GDM1 (cell line): ENCODE data around the gene ATPAF2.
"Not testable (repeated sequence)": the region's sequence is repeated elsewhere in the genome, so short reads cannot be mapped to it uniquely, and the experiment has no call there.

Experiments used
- DNase-seq: peaks from one replicate; lab custom pipeline; 2025; lab: John Stamatoyannopoulos, UW

The ATPAF2 gene

DNA sequence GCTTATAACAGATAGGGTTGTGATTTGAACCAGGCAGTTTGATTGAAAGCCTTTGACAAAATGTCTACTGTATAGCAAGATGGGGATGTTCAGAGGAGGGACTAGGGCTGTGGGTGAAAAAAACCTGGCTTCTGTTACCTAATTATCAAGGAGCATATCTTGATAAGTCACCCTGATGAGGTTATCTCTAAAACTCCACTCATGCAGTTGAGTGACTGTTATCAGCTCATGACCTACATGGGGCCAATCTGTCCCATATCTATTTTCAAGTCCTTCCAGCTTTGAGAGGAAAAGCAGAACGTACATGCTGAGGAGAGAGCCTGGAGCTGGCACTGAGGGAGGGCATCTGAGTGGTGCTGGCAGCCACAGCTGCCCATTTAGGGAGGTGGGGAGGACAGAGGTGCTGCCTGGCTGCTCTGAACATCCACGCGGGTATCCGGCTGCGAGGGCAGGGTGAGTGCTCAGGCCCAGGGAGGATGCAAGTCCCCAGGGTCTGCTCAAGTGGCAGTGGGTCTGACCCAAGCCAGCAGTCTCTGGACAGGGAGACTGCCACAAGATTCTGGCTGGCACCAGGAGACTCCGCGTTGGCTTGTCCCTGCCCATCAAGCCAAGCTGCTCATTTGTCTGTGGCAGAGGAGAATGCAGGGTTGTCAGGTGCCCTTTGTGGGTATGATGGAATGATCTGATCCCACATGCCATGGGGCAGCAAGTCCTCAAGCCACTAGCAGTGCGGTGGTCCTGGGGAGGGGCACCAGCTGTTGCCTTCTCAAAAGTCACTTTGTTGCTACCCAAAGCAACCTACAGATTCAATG lies 29.2 kb downstream of the ATPAF2 start:
- no peak for DNase-seq

DNA sequence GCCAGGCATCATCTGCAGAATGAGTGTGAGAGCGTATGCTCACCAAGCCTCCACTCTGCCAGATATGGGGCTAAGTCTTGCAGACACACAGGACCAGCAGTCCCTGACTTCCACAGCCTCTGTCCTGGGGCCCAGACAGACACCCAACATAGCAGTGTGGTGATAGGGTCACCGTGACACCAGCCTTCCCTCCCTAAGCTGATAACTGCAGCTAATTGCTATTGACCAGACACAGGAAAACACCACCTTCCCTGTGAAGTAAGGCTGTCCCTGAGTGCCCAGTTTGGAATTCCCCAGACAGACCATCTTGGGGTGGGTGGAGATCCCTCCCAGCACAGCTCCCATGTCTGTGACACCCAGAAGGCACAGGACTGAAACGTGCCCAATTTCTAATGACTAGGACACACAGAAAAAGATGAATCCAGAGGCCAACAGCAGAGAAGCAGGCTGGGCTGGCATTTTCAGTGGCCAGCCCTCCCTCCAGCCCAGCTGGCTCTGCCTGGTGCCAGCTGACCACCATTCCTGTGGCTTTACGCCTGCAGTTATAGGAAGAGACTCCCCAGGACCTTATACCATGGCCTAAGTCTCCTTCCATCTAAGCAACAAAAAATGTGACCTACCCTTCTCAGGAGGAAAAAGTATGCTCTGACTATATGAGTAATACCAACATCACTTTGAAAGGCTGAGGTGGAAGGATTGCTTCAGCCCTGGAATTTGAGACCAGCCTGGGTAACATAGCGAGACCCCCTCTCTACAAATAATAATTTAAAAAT lies 30.3 kb downstream of the ATPAF2 start:
- DNase-seq: no peak

DNA sequence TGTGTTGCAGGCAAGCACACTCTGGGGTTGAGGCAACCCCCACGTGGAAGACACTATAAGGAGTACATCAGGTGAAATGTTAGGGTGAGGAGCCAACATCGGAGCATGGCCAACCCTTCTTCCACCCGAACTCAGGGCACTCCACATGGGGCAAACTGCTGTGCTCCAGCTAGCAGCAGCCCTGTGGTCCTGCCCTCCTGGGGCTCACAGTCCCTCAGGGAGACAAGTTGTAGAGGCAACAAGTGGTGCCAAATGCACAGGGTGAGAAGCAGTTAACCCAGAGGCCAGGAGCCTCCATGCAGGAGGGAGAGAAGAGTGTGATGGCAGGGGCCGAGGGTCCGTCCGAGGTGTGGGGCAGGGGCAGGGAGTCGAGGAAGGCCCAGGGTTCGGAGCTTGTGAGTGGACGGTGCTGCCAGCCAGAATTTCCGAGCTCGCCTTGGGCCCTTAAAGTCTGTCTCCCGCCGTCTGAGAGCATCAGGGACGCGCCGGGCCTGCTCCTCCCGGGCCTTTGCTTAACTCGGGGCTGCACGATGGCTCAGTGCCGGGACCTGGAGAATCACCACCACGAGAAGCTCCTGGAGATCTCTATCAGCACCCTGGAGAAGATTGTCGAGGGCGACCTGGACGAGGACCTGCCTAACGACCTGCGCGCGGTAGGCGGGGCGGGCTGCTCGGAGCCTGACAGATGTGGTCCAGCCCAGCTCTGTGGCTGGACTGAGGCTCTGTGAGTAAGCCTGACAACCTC lies 32.3 kb downstream of the ATPAF2 start:
- DNase-seq: no peak

DNA sequence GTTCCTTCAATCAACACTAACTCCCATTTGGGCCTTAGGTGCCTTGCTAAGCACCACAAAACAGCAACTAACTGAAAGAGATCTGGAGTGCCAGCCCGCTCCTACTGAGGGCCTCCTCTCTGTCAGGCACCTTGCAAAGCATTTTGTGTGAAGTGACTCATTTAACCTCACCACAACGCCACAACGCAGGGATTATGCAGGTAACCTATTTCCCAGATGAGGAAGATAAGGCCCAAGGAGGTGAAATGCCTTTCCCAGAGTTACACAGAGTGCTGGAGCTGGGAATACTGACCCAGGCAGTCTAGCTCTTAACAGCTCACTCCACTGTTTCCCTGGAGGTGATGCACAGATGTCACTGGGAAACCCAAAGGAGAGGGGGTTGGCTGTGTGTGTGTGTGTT lies 33.5 kb downstream of the ATPAF2 start:
- no peak for DNase-seq

DNA sequence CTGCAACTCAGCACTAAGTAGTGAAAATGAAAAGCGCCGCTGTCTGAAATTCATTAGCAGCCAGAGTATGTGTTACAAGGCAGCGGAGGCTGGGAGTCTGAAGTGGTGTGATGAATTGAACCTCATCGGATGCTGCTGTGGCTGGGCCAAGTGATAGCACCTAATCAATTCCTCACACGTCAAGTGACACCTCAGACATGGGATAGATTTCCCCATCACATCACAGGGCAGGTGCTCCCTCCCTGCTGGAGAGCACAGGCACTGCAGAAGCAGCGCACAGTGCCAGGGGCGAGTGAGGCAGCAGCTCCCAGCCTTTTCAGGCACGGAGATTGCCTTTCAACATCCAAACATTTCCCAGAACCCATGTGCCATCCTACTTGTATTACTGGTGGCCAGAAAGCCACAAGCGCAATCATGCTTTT lies 34.1 kb downstream of the ATPAF2 start:
- DNase-seq: no peak

DNA sequence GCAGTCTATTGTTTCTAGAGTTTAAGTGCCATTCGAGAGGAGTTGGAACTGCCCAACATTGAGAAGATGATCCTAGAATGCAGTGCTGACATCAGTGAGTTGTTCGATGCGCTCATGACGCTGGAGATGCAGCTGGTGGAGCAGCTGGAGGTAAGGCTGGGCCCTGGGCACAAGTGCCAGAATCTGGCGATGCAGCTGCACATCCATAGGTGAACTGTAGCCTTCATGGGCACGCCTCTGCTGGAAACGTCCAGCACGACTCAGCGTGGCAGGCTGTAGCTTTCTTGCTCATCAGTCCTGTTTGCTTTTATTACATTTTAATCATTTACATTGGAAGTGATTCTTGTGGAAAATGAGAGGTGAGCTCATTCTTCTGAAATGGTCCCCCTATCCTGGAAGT lies 34.6 kb downstream of the ATPAF2 start:
- no peak for DNase-seq

DNA sequence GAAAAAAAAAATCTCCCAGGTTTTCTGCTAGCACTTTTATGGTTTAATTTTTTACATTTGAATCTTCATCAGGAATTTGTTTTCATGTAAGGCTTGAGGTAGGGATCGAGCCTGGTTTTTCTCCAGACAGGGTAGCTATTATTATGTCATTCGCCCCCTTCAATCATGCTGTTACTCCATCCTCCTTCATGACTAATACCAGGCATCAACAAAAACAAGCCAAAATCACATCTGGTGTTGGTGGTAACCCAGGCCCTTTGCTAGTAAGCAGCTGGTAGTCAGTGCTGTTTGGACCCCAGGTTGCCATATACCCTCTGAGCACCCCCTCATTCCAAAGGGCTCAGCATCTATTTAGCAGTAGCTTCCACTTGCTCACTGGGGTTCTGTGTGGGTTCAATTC lies 36.8 kb downstream of the ATPAF2 start:
- no peak for DNase-seq

DNA sequence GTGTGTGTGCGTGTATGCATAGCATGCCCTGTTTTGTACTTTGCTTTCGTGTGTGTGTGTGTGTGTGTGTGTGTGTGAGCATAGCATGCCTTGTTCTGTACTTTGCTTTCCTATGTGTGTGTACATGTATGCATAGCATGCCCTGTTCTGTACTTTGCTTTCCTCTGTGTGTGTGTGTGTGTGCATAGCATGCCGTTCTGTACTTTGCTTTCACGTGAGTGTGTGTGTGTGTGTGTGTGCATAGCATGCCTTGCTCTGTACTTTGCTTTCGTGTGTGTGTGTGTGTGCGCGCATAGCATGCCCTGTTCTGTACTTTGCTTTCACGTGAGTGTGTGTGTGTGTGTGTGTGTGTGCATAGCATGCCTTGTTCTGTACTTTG lies 38.9 kb downstream of the ATPAF2 start:
- no peak for DNase-seq

DNA sequence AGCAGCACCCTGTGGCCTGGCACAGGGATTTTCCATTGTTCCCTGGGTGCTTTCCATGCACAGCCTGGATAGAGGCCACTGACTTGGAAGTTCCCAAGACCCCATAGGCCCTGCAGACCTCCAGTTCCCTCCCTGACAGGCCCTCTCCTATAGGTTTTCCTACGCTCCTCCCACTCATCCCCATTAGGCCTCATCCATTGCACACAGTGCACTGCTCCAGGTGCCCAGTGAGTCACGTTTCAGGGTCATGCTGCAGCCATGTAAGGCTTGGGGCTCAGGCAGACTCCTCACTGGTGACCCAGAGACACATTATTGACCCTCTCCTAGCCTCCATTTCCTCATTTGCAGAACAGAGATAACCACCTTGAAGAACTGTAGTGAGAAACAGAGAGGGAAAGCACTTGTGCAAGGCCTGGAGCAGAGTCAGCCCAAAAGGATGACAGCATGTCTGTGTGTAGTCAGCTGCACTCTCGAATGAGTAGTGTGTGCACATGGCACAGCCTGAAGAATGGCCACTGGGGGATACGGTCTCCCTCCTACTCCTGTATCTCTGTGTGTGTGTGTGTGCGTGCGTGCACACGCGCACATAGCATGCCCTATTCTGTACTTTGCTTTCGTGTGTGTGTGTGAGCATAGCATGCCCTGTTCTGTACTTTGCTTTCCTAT lies 39.5 kb downstream of the ATPAF2 start:
- no peak for DNase-seq

DNA sequence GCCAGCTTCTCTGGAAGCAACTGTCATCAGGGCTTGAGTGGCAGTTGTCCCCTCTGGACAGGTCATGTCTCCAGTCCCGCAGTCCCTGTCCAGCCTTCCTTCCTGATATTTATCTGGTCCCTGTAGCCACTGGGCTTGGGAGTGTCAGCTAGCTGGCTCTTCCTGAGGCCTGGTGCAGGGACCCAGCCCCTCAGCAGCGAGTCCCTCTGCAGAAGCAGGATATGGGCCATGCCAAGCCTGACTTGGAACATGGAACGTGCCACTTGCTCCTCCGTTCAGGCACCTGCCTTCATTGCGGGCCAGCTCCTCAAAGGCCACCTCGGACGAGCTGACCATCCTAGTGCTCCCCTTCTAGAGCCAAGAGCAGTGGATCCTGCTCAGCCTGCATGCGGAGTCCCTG lies 40.0 kb downstream of the ATPAF2 start:
- DNase-seq: no peak

DNA sequence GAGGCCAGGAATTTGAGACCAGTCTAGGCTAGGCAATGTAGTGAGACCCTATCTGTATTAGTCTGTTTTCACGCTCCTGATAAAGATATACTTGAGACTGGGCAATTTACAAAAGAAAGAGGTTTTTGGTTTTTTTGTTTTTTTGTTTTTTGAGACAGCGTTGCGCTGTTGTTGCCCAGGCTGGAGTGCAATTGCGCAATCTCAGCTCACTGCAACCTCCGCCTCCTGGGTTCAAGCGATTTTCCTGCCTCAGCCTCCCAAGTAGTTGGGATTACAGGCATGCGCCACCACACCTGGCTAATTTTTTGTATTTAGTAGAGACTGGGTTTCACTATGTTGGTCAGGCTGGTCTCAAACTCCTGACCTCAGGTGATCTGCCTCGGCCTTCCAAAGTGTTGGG lies 43.1 kb downstream of the ATPAF2 start:
- DNase-seq: not testable (repeated sequence)

DNA sequence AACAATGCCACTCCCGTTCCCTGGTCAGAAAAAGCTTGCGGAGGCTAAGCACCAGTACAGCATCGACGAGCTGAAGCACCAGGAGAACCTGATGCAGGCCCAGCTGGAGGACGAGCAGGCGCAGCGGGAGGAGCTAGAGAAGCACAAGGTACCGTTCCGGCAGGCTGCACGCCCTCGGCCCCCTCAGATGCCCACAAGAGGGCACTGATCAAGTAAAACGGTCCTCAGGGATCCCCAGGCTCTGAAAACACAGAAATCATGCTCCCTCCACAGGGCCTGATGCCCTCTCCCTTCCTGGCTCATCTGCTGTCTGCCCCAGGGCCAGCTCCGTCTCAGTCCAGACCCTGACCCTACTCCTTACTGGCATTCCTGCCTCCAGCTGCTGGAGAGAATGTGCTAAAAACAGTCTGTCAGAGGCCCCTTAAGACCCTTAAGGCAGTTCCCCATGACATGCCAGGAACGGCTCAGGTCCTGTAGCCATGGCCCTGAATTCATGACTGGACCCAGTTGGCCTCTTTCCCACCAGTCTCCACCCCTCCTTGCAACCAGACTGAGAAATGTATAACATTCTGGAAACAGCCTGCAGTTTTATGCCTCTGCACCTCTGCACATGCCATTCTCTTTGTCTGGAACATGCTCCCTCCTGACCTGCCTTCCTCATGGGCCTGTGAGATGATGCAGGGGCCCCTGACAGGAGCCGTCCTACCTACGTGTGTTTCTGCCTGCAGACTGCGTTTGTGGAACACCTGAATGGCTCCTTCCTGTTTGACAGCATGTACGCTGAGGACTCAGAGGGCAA lies 44.5 kb downstream of the ATPAF2 start:
- DNase-seq: no peak

DNA sequence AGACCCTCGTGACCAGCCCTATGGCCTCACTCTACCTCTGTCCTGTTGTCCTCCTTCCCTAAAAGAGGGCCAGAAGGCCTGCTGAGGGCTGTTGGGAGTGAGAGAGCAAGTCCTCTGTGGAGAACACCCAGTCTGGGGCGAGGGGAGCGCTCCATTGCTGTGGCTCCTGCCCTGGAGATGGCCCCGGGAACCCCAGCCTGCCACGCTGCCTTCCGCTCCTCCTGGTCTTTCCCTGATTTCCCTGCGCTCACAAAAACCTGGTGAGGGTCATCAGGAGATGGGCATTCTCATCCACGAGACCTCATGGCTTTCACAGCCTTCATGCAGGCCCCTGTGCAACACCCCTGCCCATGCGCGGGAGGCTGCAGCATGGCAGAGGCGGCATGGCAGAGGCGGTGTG lies 45.1 kb downstream of the ATPAF2 start:
- DNase-seq: no peak

DNA sequence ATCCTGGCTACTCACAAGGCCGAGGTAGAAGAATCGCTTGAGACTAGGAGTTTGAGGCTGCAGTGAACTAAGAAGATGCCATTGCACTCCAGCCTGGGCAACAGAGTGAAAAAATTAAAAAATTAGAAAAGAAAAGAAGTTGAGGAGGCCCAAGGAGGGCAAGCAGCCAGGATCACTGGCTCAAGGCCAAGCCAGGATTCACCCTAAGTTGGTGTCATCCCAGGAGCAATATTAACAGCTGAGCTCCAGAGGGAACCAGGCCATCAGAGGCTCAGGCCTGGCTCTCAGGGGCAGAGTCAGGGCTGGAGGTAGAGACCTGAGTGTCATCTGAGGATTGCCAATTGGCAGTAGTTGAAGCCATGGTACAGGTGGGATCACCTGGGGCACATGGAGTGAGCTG lies 45.6 kb downstream of the ATPAF2 start:
- no peak for DNase-seq

DNA sequence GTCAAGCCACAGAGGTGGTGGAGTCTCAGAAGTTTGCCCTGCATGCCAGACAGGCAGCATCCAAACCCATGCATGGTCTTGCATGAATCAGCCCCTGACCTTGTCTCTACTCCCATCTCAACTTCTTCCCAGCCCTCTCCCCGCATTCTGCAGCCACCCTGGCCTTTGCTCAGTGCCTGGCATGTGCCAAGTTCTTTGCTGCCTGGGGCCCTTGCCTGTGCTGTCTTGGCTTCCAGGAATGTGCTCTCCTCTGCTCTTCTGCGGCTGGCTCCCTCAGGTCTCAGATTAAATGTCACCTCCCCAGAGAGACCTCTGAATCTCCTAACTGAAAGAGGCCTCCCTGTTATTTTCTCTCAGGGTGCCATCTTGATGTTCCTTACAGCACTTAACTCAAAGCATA lies 48.7 kb downstream of the ATPAF2 start:
- no peak for DNase-seq

DNA sequence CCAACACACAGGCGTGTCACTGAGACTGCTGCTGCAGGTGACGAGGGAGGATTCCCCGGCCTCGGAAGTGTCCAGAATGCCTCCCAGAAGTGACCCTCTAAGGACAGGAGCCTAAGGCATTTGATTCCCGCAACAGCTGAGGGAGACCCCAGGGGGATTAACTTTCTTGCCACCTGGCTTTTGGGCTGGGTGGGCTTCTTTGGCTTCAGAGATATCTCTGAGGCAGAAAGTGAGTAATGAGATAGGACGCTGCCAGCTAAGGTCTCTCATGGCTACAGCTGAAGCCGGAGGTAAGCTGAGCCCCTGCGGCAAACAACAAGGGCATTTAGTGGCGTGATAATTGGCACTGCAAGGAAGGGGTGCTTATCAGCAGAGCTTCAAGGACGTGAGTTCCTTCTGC lies 49.4 kb downstream of the ATPAF2 start:
- no peak for DNase-seq

DNA sequence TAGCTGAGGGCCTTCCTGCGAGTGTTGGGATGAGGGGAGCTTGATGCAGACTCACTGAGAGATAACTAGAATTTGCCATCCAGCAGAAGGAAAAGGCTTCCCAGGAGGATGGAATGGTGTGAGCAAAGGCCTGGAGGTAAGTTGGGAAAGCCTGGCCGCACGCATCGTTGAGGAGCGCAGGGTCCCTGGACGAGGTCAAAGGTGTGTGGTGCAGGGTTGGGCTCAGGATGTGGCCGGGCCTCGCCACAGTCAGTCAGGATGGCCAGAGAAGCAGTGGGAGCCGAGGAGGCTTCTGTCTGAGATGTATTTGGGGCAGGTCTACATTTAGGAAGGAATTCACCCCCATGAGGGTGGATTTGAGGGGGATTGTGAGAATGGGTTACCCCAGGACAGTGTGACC lies 49.9 kb downstream of the ATPAF2 start:
- DNase-seq: no peak

DNA sequence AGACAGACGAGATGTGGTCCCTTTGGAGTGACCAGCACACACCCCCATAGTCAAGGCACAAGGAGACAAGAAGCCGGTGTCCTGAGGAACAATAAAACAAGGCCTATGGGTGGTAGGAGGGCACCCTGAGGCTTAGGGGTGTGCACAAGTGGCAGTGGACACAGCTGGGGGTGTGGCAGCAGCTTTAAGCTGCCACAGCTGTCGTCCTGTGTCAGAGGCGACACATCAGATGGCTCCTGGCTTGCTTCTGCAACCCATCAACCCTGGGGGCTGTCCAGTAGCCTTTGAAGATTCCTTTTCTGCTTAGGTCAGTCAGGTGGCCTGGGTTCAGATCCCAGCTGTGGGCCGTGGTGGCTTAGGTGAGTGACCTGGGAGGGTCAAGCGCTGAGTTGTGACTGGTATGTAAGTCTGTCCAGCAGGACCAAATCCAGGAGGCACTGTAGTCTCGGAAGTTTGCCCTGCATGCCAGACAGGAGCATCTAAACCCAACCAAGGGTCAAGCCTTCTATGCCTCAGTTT lies 50.5 kb downstream of the ATPAF2 start:
- DNase-seq: no peak

DNA sequence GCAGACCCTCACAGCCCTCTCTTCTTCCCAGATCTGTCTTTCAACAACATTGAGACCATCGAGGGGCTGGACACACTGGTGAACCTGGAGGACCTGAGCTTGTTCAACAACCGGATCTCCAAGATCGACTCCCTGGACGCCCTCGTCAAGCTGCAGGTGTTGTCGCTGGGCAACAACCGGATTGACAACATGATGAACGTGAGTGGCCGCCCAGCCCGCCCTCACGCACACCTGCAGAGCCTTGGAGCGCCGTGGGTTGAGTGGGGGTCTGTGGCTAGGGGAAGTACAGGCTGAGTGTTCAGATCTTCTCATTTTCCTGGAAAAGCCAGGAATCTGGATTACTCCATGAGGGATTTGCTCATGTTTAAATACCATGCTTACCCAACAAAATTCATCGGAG lies 51.1 kb downstream of the ATPAF2 start:
- no peak for DNase-seq

DNA sequence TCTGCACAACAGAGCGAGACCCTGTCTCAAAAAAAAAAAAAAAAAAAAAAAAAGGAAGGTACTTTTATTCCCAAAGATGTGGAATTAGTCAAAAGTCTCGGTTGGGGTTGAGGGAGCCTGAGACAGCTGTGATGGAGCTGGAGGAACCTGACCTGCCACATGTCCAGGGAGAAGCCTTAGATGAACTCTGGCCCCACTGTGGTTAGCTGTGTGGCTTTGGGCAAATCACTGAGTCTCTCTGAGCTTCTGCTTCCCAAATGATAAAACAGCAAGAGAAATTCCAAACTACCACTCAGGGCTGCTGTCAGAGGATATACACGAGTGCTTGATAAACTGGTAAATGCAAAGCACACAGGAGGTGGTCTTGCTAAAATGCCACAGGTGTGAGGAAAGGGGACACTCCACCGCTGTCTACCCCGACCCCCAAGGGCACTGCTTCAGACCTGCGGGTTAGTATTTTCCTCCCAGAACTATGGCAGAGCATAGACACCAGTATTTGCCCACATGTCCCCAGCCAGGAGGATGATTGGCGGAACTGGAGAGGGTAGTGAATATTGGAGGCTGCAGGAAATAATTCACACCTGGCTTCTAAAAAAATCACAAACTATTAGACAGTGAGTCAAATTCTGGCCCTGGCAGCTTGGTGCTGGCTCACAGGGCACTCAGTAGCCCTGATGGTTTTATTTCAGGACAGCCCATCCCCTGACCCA lies 51.6 kb downstream of the ATPAF2 start:
- DNase-seq: no peak

DNA sequence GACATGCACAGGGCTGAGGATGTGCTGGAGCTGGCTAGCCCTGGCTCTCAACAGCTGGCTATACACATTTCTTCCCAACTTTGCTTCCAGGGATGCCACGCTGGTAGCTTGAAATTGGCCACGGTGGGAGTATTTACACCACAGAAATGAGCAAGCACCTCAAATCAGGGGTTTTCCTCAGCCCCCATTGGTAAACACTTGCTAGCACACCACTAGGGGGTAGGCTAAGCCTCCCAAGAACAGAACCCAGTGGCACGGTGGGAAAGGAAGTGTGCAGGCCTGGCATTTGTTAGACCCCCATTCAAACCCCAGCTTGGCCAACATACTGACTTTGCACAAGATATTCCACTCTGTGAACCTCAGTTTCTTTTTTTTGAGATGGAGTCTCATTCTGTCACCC lies 53.4 kb downstream of the ATPAF2 start:
- DNase-seq: no peak
